AG09309 (cell line): ENCODE results near the gene TBCK.

ENCODE experiments used
- DNase-seq: peaks from one replicate; pipeline ENCODE4 v3.0.0-alpha.2; 2010; ENCODE audit warnings: low read depth
- H3K4me3 ChIP-seq: 2 replicates; pipeline ENCODE4 v1.5.1; 2011; ENCODE audit warnings: mild to moderate bottlenecking, low read depth, low read length, moderate library complexity; ENCODE audit not compliant: control insufficient read depth
- CTCF ChIP-seq: IDR thresholded peaks from 2 replicates; pipeline ENCODE4 v1.5.1; 2011; ENCODE audit warnings: mild to moderate bottlenecking, low read depth, low read length, inconsistent platforms; ENCODE audit not compliant: insufficient read depth, control insufficient read depth; ENCODE audit errors: missing control alignments

Gene TBCK

GRCh38 chr4:106194801-106195200 lies 121.2 kb downstream of the TBCK start:
- TF ChIP-seq CTCF: no peak
- DNase-seq: no peak
- no peak overlapping the region for H3K4me3 ChIP-seq

- DNase-seq: no peak
- no peak overlapping the region for H3K4me3 ChIP-seq
- no peak for TF ChIP-seq CTCF
Observed at GRCh38 chr4:106192131-106192530, 123.9 kb downstream of the TBCK start.

DNA sequence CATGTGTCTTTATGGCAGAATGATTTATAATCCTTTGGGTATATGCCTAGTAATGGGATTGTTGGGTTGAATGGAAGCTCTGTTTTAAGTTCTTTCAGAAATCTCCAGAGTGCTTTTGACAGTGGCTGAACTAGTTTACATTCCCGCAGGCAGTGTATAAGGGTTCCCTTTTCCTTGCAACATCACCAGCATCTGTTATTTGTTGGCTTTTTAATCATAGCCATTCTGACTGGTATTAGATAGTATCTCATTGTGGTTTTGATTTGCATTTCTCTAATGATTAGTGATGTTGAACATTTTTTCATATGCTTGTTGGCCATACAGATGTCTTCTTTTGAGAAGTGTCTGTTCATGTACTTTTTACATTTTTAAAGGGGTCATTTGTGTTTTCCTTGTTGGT lies 129.8 kb downstream of the TBCK start:
- H3K4me3 ChIP-seq: no peak overlapping the region
- TF ChIP-seq CTCF: no peak
- no peak for DNase-seq

GRCh38 chr4:106183551-106183950 lies 132.5 kb downstream of the TBCK start:
- DNase-seq: no peak
- no peak for TF ChIP-seq CTCF

DNA sequence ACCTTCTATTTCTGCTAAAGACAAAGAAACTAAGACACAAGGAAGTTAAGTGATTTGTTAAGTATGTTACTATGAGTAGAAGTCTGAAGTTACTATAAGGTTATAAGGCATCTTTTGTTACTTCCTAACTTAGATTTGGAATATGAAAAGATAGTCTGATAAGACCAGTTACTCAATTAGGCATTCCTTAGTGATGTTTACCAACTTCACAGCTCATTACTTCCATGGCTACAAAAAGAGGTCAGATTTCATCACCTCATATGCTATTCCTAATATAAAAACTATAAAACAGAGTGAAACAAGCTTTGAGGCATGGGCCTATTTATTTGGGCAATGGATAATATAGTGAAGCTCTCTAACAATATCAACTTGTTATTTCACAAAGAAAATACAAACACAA lies 143.1 kb downstream of the TBCK start:
- H3K4me3 ChIP-seq: no peak overlapping the region
- DNase-seq: no peak
- TF ChIP-seq CTCF: no peak

More at GRCh38 chr4:106183551-106183950, 132.5 kb downstream of the TBCK start:
- H3K4me3 ChIP-seq: no peak overlapping the region

DNA sequence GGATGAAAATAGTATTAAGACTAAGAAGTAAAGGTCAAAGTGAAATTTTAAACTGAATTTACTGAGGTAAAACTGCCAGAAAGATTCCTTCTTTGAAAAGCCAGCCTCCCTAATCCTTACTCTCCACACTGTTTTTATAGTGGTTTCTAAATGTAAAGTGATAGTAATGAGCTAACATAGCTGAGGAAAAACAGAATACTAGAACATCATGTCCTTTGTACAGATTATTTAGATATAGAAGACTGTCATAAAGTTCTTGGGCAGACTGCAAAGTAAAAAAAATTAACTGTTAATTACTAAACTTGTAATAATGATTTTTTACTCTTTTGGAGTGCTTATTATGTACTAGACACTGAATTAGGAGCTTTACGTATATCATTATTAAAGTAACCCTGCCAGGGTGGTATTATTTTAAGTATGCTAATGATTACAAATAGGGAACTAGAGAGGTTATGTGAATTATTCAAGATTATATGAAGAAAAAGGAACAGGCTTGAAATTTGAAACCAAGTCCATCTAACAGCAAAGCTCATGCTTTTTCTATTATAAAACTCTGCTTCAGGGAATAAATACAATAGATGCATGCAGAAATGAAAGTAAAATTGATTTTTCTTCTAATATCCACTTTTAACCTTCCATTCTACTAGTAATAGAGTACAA lies 150.5 kb downstream of the TBCK start:
- no peak overlapping the region for H3K4me3 ChIP-seq
- no peak for DNase-seq
- no peak for TF ChIP-seq CTCF
